Activated naive CD4-positive, alpha-beta T cell treated with anti-CD3 and anti-CD28 coated beads, Interleukin-2, amount 50 U/mL, for 72 hours (primary cell): ENCODE measurements around the gene KLHDC2. TPM values are rescaled to one million over a fixed set of nuclear protein-coding genes. Genes with fewer than 3 reads are reported as not detected.

Experiments
- total RNA-seq, 2 donors: library from RNA; stranded (reverse); gene quantifications; one replicate each; pipeline ENCODE4 v1.2.3, GENCODE V29; 2022

KLHDC2 gene
- total RNA-seq, 2 donors from 2014 or later = 19.1 to 20.6 TPM

Other genes with a start within 250 kb of the KLHDC2 start
- gene RPS29, start 181.8 kb upstream of the KLHDC2 start, total RNA-seq = 1,000 to 10,000 TPM; 2,240 to 2,407 TPM
- gene LRR1, start 169.2 kb upstream of the KLHDC2 start, total RNA-seq = 10 to 100 TPM; 23.3 to 47.4 TPM
- gene RPL36AL, start 147.5 kb upstream of the KLHDC2 start, total RNA-seq = 100 to 1,000 TPM; 206 to 219 TPM
- 10 to 100 TPM; 30.6 to 37.2 TPM for gene MGAT2, start 147.4 kb upstream of the KLHDC2 start, total RNA-seq
- 1 to 10 TPM; 7.2 to 8.0 TPM for gene DNAAF2, start 132.9 kb upstream of the KLHDC2 start, total RNA-seq
- 10 to 100 TPM; 46.1 to 47.6 TPM for gene POLE2, start 79.9 kb upstream of the KLHDC2 start, total RNA-seq
- gene KLHDC1, start 75.0 kb upstream of the KLHDC2 start, total RNA-seq = 1 to 10 TPM; 1.0 to 2.0 TPM
- gene NEMF, start 84.6 kb downstream of the KLHDC2 start, total RNA-seq = 10 to 100 TPM; 71.3 to 79.1 TPM
- gene ARF6, start 124.9 kb downstream of the KLHDC2 start, total RNA-seq = 100 to 1,000 TPM; 154 to 156 TPM